Measurements from ENCODE around the gene UBE2G1. TPM values are rescaled to one million over a fixed set of nuclear protein-coding genes. Genes with fewer than 3 reads are reported as not detected.
A peak's percentile ranks its signal among the peaks of the same experiment; 100 is the strongest.

Gene UBE2G1
- polyA plus RNA-seq, 1 donor (not counting 4 experiments of a cell fraction or from before 2014, with no cell fraction given) = 86.2 TPM

- no peak for TF ChIP-seq EZH2 (IDR thresholded peaks at IDR 0.05; ENCODE audit: low read length)
- no peak overlapping the region for H3K4me2 ChIP-seq (ENCODE audit: control insufficient read depth, extremely low read depth, insufficient read depth, low read depth, low read length)
- no peak overlapping the region for H3K4me3 ChIP-seq (ENCODE audit: control insufficient read depth in 2 of 3, extremely low read depth in 1 of 3, insufficient read depth in 2 of 3, low read depth in 1 of 3, low read length in 3 of 3)
- H4K20me1 ChIP-seq (ENCODE audit: control insufficient read depth, extremely low read depth, insufficient read depth, low read length) = no peaks in the 10 kb centered on the region
- dilution Hi-C loops (cut with MboI; ENCODE audit: extremely low pct_ligation_motif_present, low sequenced_read_pairs) = loop anchor here (25.0 kb wide), 1 partner anchor 93 kb away; no protein-coding TSS in a partner anchor
- H3K27ac ChIP-seq (ENCODE audit: control insufficient read depth, insufficient read depth, low read length) = no peak overlapping the region
- peaks cover 20% of the 10 kb centered on the region for H3K4me1 ChIP-seq (ENCODE audit: control insufficient read depth, extremely low read depth, insufficient read depth, low read length)
- H3K9me3 ChIP-seq (ENCODE audit: control insufficient read depth, low read depth, low read length) = no peaks in the 10 kb centered on the region
- FAIRE-seq = no peak
- H3K9ac ChIP-seq (ENCODE audit: control insufficient read depth, extremely low read depth, insufficient read depth, low read length) = no peak overlapping the region
- no peaks in the 10 kb centered on the region for H3K79me2 ChIP-seq (ENCODE audit: control insufficient read depth, insufficient read depth, low read length)
- DNase-seq (ENCODE audit: low read depth, low spot score) = no peak
- no peaks in the 10 kb centered on the region for H3K27me3 ChIP-seq (ENCODE audit: control insufficient read depth, extremely low read depth, insufficient read depth, low read length)
- peak overlapping the region; percentile 19 for H2AFZ ChIP-seq (ENCODE audit: control insufficient read depth, low read length)
- H3K9me1 ChIP-seq (ENCODE audit: control insufficient read depth, extremely low read depth, insufficient read depth, low read length) = no peaks in the 10 kb centered on the region
- no peaks in the 10 kb centered on the region for H3K36me3 ChIP-seq (ENCODE audit: control insufficient read depth in 2 of 2, extremely low read depth in 1 of 2, insufficient read depth in 2 of 2, low read length in 2 of 2)
Measured at GRCh38 chr17:4405038-4405669, 38.7 kb upstream of the UBE2G1 start.

GRCh38 chr17:4397840-4398239 is 31.4 kb upstream of the UBE2G1 start:
- H3K4me2 ChIP-seq (ENCODE audit: control insufficient read depth, extremely low read depth, insufficient read depth, low read depth, low read length) = no peak overlapping the region
- DNase-seq (ENCODE audit: low read depth, low spot score) (no peak), FAIRE-seq (no peak)
- H3K27ac ChIP-seq (ENCODE audit: control insufficient read depth, insufficient read depth, low read length) = no peak overlapping the region
- H3K36me3 ChIP-seq (ENCODE audit: control insufficient read depth in 2 of 2, extremely low read depth in 1 of 2, insufficient read depth in 2 of 2, low read length in 2 of 2) = no peaks in the 10 kb centered on the region
- no peak overlapping the region for H2AFZ ChIP-seq (ENCODE audit: control insufficient read depth, low read length)
- no peak overlapping the region for H3K4me3 ChIP-seq (ENCODE audit: control insufficient read depth in 2 of 3, extremely low read depth in 1 of 3, insufficient read depth in 2 of 3, low read depth in 1 of 3, low read length in 3 of 3)
- H3K79me2 ChIP-seq (ENCODE audit: control insufficient read depth, insufficient read depth, low read length) = no peaks in the 10 kb centered on the region
- no peaks in the 10 kb centered on the region for H3K9me1 ChIP-seq (ENCODE audit: control insufficient read depth, extremely low read depth, insufficient read depth, low read length)
- no peaks in the 10 kb centered on the region for H3K27me3 ChIP-seq (ENCODE audit: control insufficient read depth, extremely low read depth, insufficient read depth, low read length)
- dilution Hi-C loops (cut with MboI; ENCODE audit: extremely low pct_ligation_motif_present, low sequenced_read_pairs) = no loop called here
- H3K9me3 ChIP-seq (ENCODE audit: control insufficient read depth, low read depth, low read length) = no peaks in the 10 kb centered on the region
- peaks cover 38% of the 10 kb centered on the region for H3K4me1 ChIP-seq (ENCODE audit: control insufficient read depth, extremely low read depth, insufficient read depth, low read length)
- TF ChIP-seq EZH2 (IDR thresholded peaks at IDR 0.05; ENCODE audit: low read length) (no peak), CTCF (optimal IDR thresholded peaks at IDR 0.05 in 1 of 3, IDR thresholded peaks at IDR 0.05 in 1 of 3, conservative IDR thresholded peaks at IDR 0.05 in 1 of 3; ENCODE audit: extremely low read depth in 1 of 3, insufficient read depth in 2 of 3, low read length in 3 of 3) (no peak)
- no peak overlapping the region for H3K9ac ChIP-seq (ENCODE audit: control insufficient read depth, extremely low read depth, insufficient read depth, low read length)
- H4K20me1 ChIP-seq (ENCODE audit: control insufficient read depth, extremely low read depth, insufficient read depth, low read length) = no peaks in the 10 kb centered on the region

GRCh38 chr17:4395111-4395478 is 28.6 kb upstream of the UBE2G1 start:
- Histone ChIP-seq H3K36me3 (ENCODE audit: control insufficient read depth in 2 of 2, extremely low read depth in 1 of 2, insufficient read depth in 2 of 2, low read length in 2 of 2) (no peaks in the 10 kb centered on the region), H3K4me1 (ENCODE audit: control insufficient read depth, extremely low read depth, insufficient read depth, low read length) (peaks cover 46% of the 10 kb centered on the region), H3K9me1 (ENCODE audit: control insufficient read depth, extremely low read depth, insufficient read depth, low read length) (no peaks in the 10 kb centered on the region), H3K9ac (ENCODE audit: control insufficient read depth, extremely low read depth, insufficient read depth, low read length) (no peak overlapping the region), H3K4me2 (ENCODE audit: control insufficient read depth, extremely low read depth, insufficient read depth, low read depth, low read length) (no peak overlapping the region), H4K20me1 (ENCODE audit: control insufficient read depth, extremely low read depth, insufficient read depth, low read length) (no peaks in the 10 kb centered on the region), H3K27me3 (ENCODE audit: control insufficient read depth, extremely low read depth, insufficient read depth, low read length) (no peaks in the 10 kb centered on the region), H2AFZ (ENCODE audit: control insufficient read depth, low read length) (no peak overlapping the region), H3K79me2 (ENCODE audit: control insufficient read depth, insufficient read depth, low read length) (no peaks in the 10 kb centered on the region), H3K9me3 (ENCODE audit: control insufficient read depth, low read depth, low read length) (no peaks in the 10 kb centered on the region), H3K4me3 (ENCODE audit: control insufficient read depth in 2 of 3, extremely low read depth in 1 of 3, insufficient read depth in 2 of 3, low read depth in 1 of 3, low read length in 3 of 3) (no peak overlapping the region), H3K27ac (ENCODE audit: control insufficient read depth, insufficient read depth, low read length) (peak overlapping the region; percentile 85)
- dilution Hi-C loops (cut with MboI; ENCODE audit: extremely low pct_ligation_motif_present, low sequenced_read_pairs) = no loop called here
- TF ChIP-seq CTCF (optimal IDR thresholded peaks at IDR 0.05 in 1 of 3, IDR thresholded peaks at IDR 0.05 in 1 of 3, conservative IDR thresholded peaks at IDR 0.05 in 1 of 3; ENCODE audit: extremely low read depth in 1 of 3, insufficient read depth in 2 of 3, low read length in 3 of 3) (no peak), EZH2 (IDR thresholded peaks at IDR 0.05; ENCODE audit: low read length) (no peak)
- DNase-seq (ENCODE audit: low read depth, low spot score) (no peak), FAIRE-seq (no peak)
